HT1080 (cell line): ENCODE measurements around the gene RASSF4. TPM values are rescaled to one million over a fixed set of nuclear protein-coding genes. Genes with fewer than 3 reads are reported as not detected.

Experiments used
- DNase-seq: peaks from one replicate; pipeline ENCODE4 v3.0.0-alpha.2; 2015; ENCODE audit warnings: low read depth
- polyA plus RNA-seq, 2 experiments: library from polyadenylated mRNA; depleted of rRNA; stranded (reverse); fragments of >200 nt; gene quantifications; 2 replicates each; pipeline ENCODE4 v1.2.3, GENCODE V29; 2015
- total RNA-seq: library from RNA; depleted of rRNA; stranded (reverse); fragments of >200 nt; shearing (Covaris generic); gene quantifications from 2 replicates; pipeline ENCODE4 v1.2.3, GENCODE V29; 2014; rRNA removed

Gene RASSF4
- 6.6 and 7.8 TPM in 2 replicates for total RNA-seq
- polyA plus RNA-seq (2015; cell fraction: cytosol; rRNA removed), result 19.1 and 19.4 TPM in 2 replicates
- 31.4 and 46.0 TPM in 2 replicates for polyA plus RNA-seq (2015; cell fraction: nucleus; rRNA removed)

GRCh38 chr10:44959247-44960087 lies at the start of gene RASSF4:
Gene RASSF4 (plus strand): TSS chr10:44959802. CDS start chr10:44970203, 10,401 bp downstream.
- DNase-seq, result peak; percentile 70

DNA sequence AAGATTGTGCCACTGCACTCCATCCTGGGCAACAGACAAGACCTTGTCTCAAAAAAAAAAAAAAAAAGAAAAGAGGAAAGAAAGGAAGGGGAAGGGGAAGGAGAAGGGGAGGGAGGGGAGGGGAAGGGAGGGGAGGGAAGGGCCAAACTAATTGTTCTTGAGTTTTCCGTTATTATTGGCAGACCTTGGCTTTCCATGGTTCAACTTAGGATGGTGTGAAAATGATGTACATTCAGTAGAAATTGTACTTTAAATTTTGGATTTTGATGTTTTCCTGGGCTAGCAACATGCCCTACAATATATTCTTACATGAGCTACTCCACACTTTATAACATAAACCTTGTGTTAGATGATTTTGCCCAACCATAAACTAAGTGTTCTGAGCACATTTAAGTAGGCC lies 49.7 kb upstream of the RASSF4 start:
- DNase-seq, result no peak

- DNase-seq, result no peak
Measured at GRCh38 chr10:44910602-44911001, 49.0 kb upstream of the RASSF4 start.

DNA sequence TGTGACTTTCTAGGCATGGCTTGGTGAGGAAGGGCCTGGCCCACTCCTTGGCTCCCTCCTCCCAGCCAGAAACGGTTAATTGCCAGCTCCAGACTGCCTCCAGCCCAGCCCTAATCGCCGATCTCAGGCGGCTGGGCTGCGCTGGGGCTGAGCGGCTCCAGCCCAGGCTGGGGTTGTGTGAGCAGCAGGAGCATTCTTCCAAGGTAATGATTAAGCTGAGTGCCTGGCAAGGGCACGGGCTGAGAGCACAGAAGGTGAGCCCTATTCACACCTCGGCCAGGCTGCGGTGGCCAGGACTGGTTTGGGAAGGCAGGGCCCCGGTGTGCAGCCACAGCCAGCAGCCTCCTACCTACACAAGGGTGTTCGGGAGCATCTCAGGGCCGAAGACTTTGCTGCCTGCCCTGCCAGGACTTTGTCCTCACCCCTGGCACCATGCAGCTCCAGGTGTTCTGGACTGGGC lies 48.5 kb upstream of the RASSF4 start, which contains the start of gene TMEM72:
TSS of gene TMEM72 (plus strand) at position 257 of the 460 bp plus-strand sequence. CDS start at position 433, 176 bp downstream.
- DNase-seq, result no peak

- DNase-seq, result no peak
Measured at GRCh38 chr10:44911951-44912350, 47.7 kb upstream of the RASSF4 start.

DNA sequence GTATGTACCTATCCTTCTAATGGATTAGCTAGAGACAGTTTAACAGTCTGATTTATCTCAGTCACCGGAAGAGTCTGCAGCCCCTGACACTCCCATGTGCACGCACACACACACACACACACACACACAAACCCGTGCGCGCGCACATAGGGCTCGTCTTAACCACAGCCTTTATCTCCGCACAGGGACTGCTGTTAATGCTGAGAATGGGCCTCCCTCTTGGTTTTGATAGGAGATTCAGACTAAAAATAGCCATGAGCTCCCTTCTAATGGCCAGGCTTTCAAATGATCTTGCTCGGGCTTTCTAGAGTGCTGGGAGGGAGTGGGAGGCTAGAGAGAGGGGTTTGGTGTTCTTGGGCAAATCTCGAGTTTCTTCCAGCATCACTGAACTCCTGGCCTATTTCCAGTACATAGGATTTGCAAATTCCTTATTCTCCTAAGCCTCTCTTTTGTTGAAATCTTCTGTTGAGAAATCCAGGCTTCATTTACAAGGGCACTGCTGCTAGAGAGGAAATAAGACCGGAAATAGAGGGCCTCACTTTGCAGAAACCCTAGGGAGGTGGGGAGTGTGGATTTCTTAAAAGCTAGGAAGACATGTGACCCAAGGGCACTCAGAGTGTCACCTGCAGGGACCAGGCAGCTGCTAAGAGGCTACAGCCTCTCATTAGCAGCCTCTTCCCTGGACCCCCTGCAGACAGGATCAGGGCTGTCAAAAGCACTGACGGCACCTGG lies 46.1 kb upstream of the RASSF4 start:
- DNase-seq, result no peak

DNA sequence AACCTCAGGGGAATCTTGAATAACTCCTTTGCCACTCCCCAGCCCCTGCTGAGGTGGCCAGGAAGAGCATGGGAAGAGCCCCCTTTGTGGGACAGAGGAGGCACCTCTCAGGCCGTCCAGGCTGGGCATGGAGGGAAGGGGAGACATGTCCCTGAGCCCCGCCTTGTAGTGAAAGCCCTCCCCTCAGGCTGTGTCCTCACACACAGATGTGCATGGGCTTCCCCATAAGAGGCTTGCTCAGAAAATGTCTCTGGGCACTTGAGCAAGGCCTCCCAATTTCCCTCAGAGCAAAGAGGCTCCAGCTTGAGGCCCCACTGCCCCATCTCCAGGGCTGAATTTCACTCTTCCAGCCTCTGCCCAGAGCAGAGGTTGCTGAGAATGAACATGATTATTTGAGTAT lies 44.7 kb upstream of the RASSF4 start:
- no peak for DNase-seq

DNA sequence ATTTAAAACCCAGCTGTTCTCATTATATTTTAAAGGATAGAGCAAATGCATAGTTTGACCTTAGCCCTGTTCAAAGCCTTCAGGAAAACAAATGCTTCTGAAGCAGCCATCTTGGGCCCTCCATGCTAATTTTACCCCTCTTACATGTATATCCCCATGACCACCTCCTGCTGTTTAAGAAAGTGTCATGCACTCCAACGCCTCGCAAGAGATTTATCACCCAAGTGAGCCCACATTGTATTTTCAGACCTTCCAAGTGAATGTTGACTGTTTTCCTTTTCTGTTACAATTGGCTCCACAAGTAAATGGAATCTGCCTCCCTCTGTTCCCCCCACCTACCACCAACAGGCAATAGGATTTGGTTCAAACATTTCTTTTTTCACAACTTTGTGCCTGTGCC lies 43.2 kb upstream of the RASSF4 start:
- DNase-seq, result no peak

DNA sequence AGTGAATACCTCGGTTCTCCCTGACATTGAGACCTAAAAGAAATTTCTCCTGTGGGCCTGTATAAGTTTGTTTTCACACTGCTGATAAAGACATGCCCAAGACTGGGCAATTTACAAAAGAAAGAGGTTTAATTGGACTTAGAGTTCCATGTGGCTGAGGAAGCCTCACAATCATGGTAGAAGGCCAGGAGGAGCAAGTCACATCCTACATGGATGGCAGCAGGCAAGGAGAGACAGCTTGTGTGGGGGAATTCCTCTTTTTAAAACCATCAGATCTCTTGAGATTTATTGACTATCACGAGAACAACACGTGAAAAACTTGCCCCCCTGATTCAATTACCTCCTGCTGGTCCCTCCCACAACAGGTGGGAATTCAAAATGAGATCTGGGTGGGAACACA lies 41.8 kb upstream of the RASSF4 start:
- DNase-seq, result no peak

DNA sequence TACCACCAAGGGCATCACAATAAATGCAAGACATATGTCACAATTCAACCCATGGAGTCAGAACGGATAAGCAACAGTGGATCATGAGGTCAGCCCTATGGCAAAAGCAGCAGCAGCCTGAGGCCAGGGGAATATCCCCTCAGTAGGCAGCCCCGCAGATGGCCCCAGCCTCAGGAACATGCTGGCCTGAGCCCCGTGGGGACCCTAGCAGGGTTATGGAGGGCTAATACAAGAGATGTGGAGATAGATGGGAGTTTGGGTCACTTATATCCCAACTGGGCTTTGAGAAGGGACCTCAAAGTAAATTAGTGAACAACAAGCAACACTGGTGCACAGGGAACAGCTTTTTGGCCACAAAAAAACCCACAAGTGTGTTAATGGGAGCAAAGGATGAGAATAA lies 39.4 kb upstream of the RASSF4 start:
- DNase-seq, result no peak

DNA sequence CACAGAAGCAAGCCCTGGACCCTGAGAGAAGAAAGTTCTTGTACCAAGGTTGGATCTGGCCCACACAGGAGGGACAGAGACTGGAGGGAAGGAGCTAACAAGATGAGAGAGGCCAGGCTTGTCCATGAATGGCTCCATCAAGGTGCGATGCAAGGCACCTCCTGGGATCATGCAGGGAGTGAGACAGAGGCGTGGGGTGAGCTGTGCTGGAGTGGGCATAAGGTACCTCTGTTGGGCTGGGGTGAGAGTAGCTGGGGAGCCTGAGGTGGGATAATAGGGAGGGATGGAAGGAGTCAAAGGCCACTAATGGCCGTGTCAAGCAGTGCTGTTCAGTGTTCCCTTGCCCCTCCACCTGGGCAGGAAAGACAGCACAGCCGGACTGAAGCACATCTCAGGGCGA lies 38.5 kb upstream of the RASSF4 start:
- DNase-seq, result no peak

- no peak for DNase-seq
Measured at GRCh38 chr10:44921506-44921905, 38.1 kb upstream of the RASSF4 start.

- DNase-seq, result no peak
Measured at GRCh38 chr10:44922021-44922420, 37.6 kb upstream of the RASSF4 start.

- DNase-seq, result no peak
Measured at GRCh38 chr10:44922796-44923545, 36.6 kb upstream of the RASSF4 start.

DNA sequence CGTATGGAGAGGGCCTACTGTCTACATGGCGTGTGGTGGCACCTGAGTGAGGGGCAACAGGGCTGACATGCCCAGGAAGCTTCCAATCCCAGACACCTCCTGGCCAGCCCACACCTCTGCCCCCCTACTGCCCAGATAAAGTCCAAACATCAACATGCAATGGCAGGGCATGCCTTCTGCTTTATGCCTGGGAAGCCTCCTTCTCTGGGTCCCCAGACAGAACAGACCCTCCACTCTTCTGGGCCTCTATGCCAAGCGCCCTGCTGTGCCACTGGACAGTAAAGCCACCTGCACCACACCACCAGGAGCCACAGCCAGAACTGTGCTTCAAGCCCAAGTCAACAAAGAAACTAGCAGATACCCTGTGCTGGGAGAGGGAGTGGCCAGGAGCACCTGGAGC lies 36.0 kb upstream of the RASSF4 start:
- no peak for DNase-seq

DNA sequence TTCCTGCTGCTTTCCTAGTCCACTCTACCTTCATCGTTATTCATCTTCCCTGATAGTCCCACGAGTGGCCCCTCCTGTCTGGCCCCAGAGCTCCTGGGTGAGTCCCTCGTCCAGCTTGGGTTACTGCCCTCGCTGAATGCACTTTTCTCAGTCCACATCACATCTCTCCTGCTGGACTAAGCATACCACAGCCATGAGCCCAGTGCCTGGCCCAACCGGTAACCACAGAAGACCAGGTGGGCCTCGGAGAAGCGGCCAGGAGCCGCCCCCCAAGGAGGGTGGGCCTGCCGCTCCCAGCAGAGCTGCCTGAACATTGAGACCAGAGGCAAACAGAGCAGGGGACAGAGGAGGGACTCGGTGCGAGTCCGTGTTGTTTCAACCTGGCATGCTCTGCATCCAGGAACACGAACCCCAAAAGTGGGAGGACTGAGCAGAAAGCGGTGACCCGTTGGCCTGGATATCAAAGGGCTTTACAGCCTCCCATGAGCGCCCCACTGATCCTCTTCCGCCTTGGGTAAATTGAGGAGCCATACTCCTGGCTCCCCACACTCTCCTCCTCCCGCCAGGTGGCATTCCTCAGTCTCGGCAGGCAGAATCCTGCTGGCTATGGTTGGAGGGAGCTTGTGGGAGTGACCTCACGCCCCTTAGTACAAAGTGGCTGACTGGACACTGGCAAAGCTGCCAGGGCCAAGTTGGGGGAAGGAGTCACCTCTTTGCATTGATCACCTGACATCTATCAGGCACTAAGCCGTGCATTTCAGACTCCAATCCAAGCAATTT lies 35.2 kb upstream of the RASSF4 start:
- no peak for DNase-seq

- peak; percentile 35 for DNase-seq
Measured at GRCh38 chr10:44925224-44925623, 34.4 kb upstream of the RASSF4 start.

GRCh38 chr10:44925811-44926750 lies 33.5 kb upstream of the RASSF4 start:
- DNase-seq, result no peak

DNA sequence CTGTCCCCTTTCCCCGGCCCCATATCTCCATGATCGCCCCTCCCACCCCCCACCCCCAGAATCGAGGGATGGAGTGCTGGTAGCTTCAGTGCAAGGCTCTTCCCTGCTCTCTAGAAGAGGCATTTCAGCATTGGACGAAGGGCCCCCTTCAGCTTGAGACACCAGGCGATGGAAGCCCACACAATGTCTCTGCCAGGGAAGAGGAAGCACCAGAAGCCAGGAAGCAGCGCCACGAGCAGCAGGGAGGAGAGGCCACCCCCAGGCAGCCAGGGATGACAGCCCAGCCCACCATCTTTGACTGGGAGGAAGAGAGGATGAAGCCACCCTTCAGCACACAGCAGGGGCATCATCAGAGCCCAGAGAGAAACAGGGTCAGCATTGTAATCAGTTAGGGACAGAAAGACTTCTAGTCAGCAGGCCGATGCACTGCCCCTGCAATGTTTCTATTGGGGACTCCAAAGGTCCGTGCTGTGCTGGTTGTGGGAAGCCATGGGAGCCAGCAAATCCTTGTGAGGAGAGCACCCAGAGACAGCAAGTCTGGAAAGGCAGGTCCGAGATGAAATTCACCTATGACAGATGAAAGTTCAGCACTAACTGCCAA lies 32.8 kb upstream of the RASSF4 start:
- no peak for DNase-seq
